Measurements from ENCODE around the gene ARHGAP23.
A peak's percentile ranks its signal among the peaks of the same experiment; 100 is the strongest.
"Not testable (repeated sequence)": the region's sequence is repeated elsewhere in the genome, so short reads cannot be mapped to it uniquely, and the experiment has no call there.

ARHGAP23 gene

DNA sequence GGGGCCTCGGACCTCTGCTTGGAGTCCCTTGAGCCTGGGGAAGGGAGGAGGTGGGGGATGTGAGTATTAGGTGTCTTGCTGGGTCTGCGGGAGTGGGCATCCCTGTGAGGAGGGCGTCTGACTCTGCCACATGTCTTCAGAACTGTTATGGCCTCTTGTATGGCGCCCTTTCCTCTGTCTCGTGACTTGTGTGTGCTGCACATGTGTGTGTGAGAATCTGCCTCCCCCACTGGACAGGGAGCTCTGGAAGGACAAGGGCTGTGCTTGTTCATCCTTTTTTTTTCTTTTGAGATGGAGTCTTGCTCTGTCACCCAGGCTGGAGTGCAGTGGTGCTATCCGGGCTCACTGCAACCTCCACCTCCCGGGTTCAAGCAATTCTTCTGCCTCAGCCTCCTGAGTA, 33.4 kb downstream of the ARHGAP23 start:
- no peak for DNase-seq (ENCODE audit: low read depth)

DNA sequence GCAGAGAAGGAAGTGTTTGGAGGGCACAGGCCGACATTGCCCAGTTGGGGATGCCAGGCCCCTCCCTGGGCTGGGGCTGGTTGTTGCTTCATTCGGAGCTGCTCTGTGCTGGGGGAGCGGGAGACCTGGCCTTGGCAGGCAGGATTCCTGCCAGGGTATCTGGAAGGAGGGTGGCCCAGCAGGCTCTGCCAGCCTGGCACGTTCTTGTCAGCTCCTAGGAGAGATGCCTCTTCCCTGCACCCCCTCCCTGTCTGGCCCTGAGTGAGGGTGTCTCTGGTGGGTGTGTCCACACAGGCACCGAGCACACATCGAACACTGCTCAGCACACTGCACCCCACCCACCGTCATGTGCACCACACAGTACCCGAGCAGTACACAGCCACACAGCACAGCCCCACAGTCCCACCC, 35.2 kb downstream of the ARHGAP23 start:
- no peak for DNase-seq (ENCODE audit: low read depth)

DNA sequence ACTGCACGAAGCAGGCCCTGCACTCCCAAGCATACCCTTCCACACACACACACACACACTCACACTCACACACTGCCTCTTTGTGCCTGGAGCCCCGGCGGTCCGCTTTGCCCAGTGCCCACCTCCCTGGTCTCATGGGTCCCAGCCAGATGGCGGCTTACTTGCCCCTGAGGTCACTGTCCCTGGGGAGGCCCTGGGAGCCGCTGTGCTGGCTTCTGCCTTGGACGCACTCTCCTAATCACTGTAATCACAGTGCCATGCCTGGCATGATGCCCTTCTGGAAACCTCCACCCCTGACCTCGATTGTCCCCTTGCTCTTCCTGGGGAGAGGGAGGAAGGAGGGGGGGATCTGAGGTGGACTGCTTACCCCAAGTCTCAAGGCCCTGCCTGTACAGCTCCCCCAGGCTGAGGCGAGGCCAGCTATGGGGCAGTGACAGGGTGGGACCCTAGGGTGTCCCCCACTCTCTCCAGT, 36.0 kb downstream of the ARHGAP23 start:
- DNase-seq (ENCODE audit: low read depth): no peak

DNA sequence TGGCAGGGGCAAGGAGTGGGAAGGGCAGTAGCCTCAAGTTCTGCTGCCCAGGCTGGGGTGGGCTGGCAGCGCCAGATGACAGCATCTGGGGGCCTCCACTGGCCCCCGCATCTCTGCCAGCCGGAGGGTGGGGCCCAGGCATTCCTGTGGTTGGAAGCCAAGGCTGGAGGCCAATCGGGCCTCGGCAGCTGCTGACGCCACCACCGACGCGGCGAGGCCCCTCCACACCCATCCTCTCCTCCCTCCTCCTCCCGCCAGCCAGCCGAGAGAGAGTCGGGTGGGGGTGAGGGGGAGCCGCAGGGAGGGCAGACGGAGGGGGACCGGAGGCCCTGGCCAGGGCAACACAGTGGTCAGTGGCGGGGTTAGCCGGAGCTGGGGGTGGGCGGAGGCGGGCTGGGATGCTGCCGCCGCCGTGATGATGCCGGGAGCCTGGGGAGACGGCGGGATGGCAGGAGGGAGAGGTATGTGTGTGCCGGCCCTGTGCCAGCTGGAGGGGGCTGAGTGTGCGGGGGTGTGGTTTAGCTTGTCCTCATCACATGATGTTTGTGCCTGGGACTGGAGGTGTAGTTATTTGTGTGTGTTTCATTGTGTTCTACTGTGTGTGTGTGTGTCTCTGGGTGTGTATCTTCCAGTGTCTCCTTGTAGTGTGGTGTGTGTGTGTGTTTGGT, 36.6 kb downstream of the ARHGAP23 start:
- peak; percentile 64 for DNase-seq (ENCODE audit: low read depth)

DNA sequence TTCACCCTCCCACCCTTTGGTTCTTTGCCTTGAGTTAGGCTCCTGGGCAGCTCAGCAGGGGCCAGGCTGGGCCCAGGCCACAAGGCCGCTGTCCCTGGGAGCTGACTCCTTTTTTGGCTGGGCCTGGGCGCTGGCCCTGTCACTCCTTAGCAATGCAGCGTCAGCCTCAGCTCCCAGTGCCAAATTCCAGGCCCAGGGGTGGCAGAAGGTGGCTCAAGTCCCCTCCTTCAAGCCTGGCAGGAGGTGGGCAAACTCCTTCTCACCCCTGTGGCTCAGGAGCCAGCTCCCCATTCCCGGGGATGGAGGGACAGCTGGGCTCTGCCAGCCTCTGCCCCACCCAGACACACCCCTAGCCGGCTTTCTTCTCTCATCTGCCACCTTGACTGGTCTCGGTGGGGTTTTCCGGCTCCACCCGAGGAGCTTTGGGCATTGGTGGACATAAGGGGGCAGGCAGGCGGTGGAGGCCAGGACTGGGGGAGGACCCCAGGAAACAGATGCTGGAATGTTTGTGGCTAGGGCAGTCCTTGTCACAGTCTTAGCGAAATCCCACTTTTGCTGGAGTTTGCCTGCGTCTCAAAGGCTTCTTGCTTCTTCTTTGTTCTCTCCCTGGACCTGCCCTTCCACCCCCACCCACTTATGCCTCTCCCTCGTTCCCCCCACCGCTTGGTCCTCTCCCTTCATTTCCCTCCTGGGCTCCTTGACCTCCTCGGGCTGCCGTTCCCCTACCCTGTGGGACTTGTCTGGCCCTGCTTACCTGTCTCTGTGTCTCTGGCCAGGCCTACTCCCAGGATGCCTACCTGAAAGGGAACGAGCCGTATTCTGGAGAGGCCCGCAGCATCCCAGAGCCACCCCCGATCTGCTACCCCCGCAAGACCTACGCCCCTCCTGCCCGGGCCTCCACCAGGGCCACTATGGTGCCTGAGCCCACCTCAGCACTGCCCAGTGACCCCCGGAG, 37.4 kb downstream of the ARHGAP23 start:
- DNase-seq (ENCODE audit: low read depth): peak; percentile 69

DNA sequence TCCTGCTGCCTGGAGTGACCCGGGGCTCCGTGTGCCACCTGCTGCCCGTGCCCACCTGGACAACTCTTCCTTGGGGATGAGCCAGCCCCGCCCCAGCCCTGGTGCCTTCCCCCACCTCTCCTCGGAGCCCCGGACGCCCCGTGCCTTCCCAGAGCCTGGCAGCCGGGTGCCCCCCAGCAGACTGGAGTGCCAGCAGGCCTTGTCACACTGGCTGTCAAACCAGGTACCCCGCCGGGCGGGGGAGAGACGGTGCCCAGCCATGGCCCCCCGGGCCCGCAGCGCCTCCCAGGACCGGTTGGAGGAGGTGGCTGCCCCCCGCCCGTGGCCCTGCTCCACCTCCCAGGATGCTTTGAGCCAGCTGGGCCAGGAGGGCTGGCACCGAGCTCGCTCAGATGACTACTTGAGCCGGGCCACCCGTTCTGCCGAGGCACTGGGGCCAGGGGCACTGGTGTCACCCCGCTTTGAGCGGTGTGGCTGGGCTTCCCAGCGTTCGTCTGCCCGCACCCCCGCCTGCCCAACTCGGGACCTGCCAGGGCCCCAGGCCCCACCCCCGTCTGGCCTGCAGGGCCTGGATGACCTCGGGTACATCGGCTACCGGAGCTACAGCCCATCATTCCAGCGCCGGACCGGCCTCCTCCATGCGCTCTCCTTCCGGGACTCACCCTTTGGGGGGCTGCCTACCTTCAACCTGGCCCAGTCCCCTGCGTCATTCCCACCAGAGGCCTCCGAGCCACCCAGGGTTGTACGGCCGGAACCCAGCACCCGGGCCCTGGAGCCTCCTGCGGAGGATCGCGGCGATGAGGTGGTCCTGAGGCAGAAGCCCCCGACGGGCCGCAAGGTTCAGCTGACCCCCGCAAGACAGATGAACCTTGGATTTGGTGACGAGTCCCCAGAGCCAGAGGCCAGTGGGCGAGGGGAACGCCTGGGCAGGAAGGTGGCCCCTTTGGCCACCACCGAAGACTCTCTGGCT, 38.4 kb downstream of the ARHGAP23 start:
- DNase-seq (ENCODE audit: low read depth): no peak

DNA sequence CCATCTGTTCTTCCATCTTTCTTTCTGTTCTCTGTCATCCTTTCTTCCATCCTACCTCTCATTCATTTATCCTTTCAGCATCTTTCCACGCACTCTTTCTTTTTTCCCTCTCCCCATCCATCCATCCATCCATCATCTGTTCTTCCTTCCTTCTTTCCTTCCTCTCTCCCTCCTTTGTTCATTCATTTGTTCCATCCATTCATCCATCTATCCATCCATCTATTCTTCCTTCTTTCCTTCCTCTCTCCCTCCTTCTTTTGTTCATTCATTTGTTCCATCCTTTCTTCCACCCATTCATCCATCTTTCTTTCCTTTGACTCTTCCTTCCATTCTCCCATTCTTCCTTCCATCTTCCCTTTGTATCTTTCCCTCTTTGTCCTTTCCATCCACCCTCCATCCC, 39.2 kb downstream of the ARHGAP23 start:
- DNase-seq (ENCODE audit: low read depth): no peak

DNA sequence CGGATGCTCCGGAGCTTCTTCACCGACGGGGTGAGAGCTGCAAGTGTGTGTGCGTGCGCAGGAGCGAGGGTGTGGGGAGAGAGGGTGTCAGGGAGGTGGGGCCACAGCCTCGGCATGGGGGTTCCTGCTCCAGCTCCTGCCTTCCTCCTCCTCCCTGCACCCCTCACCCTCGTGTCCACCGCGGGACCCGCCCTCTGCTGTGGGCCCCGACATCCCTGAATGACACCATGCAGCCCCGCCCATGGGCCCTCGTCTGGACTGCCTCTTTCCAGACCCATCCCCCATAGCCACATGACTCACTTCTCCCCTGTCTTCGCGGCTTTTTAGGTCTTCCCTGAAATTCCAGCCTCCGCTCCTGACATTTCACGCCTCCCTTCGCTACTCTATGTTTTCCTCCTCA, 41.6 kb downstream of the ARHGAP23 start:
- no peak for DNase-seq (ENCODE audit: low read depth)

DNA sequence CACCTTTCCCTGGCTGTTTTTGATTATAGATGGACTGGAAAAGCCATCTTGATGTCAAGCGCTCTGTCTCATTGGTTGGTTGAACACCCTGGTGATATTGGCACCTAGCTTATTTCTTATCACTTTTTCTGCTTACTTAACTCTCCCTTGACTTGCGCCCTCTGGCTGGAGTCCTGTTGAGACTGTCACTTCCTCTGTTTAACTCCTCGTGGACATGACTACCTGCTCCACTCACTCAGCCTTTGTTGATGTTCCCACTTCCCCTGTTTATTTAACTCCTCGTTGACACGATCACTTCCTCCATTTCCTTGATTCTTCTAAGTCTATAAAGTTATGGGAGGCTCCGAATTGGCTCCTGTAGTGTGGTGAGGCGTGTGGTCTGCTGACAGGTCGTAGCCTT, 43.0 kb downstream of the ARHGAP23 start:
- DNase-seq (ENCODE audit: low read depth): not testable (repeated sequence)

DNA sequence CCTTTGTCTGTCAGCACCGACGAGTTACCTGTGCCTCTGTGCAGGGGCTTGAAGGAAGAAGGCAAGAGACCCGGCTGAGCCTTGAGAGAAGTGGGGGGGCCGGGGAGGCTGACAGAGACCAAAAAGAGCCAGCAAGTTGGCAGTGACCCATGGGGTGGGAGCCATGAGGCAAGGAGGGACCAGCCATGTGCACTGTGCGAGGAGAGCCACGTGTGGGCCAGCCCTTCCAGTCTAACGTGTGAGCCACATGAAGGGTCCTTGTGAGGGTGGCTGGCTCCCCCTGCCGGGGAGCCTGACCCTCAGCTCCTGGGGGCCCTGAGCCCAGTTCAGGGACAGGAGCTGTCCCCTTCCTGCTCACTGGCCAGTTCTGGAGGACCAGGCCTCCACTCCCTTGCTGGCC, 46.4 kb downstream of the ARHGAP23 start:
- not testable (repeated sequence) for DNase-seq (ENCODE audit: low read depth)

DNA sequence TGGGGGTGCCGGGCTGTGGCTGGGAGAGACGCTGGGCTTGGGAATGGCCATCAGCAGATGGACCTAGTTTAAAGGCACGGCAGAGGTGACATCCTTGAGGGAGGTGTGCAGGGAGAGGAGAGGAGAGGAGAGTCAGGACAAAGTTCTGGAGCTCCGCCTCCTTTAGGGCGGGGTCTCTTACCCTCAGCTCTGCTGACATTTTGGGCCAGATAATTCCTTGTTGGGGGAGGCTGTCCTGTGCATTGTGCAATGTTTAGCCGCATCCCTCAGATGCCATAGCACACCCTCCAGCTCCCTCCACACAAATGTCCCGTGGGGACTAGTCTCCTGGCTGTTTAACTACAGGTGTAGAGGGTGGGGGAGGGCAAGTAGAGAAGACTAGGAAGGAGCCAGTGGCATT, 48.3 kb downstream of the ARHGAP23 start:
- no peak for DNase-seq (ENCODE audit: low read depth)

DNA sequence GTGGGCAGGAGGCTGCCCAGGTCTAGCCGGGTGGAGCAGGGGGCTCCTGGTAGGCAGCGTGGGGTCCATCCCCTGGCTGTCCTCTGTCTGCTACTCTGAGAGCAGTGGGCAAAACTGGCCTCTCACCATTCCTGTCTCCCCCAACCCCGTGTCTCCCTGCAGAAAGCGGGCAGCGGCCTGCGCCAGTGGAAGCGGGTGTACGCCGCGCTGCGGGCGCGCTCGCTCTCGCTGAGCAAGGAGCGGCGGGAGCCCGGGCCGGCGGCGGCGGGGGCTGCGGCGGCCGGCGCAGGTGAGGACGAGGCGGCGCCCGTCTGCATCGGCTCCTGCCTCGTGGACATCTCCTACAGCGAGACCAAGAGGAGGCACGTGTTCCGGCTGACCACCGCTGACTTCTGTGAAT, 49.2 kb downstream of the ARHGAP23 start:
- DNase-seq (ENCODE audit: low read depth): not testable (repeated sequence)

DNA sequence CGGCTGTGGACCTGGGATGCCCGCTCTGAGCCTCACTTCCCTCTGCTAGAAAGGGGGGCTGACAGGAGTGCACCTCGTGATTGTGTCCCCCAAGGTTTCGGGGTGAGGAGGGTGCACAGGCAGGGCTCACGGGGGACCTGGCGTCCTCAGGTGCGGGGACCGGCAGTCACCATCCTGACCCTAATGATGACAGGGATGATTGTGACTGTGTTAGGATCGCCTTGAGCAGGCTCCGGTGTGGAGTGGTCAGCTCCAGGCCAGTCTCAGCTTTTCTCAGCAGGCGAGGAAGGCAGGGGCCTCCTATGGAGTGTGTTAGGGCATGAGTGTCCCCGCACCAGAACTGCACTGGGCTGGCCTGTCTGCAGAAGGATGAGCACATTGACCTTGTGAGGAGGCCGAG, 49.7 kb downstream of the ARHGAP23 start:
- not testable (repeated sequence) for DNase-seq (ENCODE audit: low read depth)

DNA sequence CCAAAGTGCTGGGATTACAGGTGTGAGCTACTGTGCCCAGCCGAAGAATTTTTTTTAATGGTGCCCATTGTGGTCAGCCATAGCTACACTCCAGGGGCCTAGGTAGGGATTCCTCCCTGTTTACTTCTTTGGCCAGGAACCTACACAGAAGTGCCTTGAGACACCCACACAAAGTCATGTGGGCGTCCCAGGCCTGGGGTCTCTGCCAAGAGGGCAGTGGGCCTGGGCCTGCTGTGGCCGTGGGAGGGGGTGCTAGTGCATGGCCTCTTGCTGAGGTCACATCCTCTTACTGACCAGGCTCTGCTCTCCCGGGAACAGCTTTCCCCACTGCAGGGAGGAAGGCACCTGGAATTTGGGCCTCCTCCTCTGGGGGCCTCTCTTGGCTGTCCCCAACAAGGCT, 50.4 kb downstream of the ARHGAP23 start:
- not testable (repeated sequence) for DNase-seq (ENCODE audit: low read depth)

DNA sequence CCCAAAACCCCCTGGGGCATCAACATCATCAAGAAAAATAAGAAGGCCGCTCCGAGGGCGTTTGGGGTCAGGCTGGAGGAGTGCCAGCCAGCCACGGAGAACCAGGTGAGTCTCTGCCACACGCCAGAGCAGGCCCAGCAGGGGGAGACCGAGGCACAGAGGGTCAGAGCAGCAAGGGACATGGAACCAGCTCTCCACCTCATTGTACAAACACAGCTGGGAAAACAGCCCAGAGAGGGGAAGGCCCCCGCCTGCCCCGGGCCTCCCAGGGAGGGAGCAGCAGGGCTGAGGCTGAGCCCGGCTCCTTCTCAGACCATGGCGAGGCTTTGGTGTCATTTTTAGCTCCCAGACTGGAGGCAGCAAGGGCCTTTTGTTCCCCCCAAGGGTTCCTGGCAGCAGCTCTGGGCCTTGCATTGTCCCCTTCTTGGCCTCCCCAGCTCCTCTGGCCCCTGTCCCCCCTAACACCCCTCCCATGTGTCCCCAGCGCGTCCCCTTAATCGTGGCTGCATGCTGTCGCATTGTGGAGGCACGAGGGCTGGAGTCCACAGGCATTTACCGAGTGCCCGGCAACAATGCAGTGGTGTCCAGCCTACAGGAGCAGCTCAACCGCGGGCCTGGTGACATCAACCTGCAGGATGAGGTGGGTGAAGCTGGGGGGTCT, 53.9 kb downstream of the ARHGAP23 start:
- DNase-seq (ENCODE audit: low read depth): not testable (repeated sequence)

DNA sequence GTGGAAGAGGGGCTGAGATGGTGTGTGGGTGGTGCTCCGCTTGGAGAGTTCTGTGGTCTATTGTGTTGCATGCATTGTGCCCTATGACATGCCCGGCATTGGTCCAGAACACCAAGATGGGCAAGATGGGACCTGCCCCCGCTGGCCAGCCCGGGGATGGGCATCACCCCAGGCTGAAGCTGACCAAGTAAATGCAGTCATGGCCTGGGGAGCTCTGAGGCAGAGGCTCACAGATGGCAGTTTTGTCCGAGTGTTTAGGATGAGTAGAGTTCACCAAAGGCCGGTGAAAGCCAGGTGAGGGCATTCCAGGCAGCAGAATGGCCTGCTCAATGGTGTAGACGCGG, 54.4 kb downstream of the ARHGAP23 start:
- DNase-seq (ENCODE audit: low read depth): not testable (repeated sequence)

DNA sequence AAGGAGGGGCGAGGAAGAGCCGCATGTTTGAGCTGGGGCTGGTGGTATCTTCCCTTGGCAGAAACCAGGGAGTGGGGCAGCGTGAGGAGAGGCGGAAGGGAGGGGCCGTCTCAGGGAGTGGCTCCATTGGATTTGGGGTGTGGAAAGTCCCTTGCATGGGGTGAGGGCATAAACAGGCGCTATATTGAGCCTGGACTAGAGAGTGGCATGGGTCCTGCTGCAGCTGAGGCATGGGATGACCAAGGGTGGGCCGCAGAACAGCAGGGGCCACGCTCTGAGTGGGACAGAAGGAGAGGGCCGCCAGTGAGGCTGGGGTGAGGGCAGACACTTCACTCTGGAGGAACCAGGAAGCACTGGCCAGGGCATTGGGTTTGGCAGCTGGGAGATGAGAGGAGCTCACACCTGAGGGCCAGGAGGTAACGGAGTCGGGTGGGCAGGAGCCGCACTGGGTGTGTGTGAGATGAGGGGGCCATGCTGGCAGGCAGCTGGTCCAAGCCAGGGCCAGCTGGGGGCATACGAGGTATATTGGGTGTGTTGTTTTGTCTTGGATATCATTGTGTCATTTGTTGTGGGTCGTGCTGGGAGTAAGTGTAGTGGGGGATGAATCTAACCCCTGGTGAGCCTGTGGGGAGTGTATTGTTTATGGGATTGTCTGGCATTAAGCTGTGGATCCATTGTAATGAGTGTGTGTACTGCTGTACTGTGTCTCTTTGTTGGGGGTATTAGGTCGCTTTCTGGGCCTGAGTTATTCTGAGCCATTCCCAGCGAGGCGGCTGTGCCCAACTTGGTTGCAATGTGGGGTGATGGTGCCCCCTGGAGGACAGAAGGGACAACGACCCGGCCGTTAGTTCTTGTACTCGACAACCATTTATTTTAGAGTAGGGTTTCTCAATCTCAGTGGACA, 56.2 kb downstream of the ARHGAP23 start:
- not testable (repeated sequence) for DNase-seq (ENCODE audit: low read depth)

DNA sequence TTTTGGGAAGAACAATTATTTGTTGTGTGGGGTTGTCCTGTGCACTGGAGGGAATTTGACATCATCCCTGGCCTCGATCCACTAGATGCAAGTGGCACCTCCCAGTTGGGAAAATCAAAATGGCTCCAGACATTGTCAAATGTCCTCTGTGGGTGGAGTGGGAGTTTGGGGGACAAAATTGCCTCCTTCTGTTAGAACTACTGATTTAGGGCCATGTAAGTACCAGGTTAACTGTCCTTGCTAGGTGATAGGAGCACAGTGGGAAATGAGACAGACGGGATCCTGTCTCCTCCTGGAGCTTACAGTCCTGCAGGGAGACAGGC, 56.8 kb downstream of the ARHGAP23 start:
- no peak for DNase-seq (ENCODE audit: low read depth)

DNA sequence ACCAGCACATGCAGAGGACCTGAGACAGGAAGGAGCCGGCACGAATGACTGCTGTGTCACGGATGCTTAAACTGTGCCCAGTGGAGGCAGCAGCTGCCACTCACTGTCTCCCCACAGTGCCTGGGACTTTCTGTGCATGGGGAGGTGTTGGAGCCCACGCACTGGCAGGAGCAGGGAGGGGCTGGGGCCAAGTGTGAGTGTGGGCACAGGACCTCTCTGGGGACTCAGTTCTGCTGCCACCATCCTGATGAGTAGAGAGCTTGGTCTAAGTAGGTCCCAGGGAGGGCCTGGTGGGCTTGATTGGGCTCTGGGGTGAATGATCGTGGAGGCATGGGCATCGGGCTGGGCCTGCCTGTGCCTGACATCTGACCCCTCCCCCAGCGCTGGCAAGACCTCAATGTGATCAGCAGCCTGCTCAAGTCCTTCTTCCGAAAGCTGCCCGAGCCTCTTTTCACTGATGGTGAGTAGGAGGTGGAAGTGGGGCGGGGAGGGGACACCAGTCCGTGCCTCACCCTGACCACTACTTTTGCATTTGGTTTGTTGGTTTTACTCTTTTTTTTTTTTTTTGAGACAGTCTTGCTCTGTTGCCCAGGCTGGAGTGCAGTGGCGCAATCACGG, 57.5 kb downstream of the ARHGAP23 start:
- not testable (repeated sequence) for DNase-seq (ENCODE audit: low read depth)

DNA sequence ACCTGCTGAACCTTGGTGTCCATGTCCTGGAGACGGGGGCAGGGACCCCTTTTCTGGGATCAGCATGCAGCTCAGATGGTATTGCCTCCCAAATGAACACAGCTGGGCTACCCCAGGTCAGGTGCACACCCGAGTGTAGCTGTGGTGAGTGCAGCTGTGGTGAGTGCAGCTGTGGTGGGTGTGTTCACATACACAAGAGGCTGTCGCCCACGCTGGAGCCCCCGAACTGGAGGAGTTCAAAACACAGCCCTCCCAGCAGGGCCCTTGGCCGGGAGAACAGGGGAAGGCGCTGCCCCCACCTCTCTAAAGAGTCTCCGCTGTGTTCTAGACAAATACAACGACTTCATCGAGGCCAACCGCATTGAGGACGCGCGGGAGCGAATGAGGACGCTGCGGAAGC, 61.5 kb downstream of the ARHGAP23 start:
- not testable (repeated sequence) for DNase-seq (ENCODE audit: low read depth)
